Adrenal gland (tissue), 12 donors: ENCODE results near the gene RDH16. TPM values are rescaled to one million over a fixed set of nuclear protein-coding genes. Genes with fewer than 3 reads are reported as not detected.

Experiments
- DNase-seq, 7 donors: peaks; one replicate each; pipeline ENCODE4 v3.0.0-alpha.2; 2019 to 2020
- H3K27ac ChIP-seq, 5 donors: fragments of 200-600 bp; sonication (generic) in 4 of 5; 1 replicate in 3 of 5; 2 replicates in 2 of 5; pipeline versions ENCODE4 v1.5.1 to v1.8.0; 2016 to 2020; ENCODE audit warnings: mild to moderate bottlenecking in 1 of 5
- H3K27me3 ChIP-seq: fragments of 200-600 bp; 2 replicates; pipeline ENCODE4 v1.8.0; 2021
- H3K36me3 ChIP-seq, 2 donors: fragments of 200-600 bp; replicated peaks in 1 of 2; 1 replicate in 1 of 2; 2 replicates in 1 of 2; pipeline versions ENCODE4 v1.5.1 to v1.8.0; 2018 to 2022
- H3K4me1 ChIP-seq, 2 donors: fragments of 200-600 bp; replicated peaks in 1 of 2; 1 replicate in 1 of 2; 2 replicates in 1 of 2; pipeline versions ENCODE4 v1.5.1 to v1.8.0; 2018 to 2021
- H3K4me3 ChIP-seq, 4 donors: fragments of 200-600 bp; sonication (generic) in 3 of 4; one replicate each; pipeline ENCODE4 v1.5.1; 2016 to 2018
- H3K9me3 ChIP-seq, 3 donors: fragments of 200-600 bp; sonication (generic) in 1 of 3; replicated peaks in 1 of 3; 1 replicate in 2 of 3; 2 replicates in 1 of 3; pipeline versions ENCODE4 v1.5.1 to v1.8.0; 2016 to 2021
- CTCF ChIP-seq, 6 experiments: fragments of 450-650 bp in 4 of 6; fragments of 200-600 bp in 2 of 6; sonication (generic) in 1 of 6; IDR thresholded peaks; 1 replicate in 5 of 6; 2 replicates in 1 of 6; pipeline versions ENCODE4 v1.5.1 to v1.8.0; 2016 to 2021; ENCODE audit warnings: antibody characterized with exemption in 6 of 6, mild to moderate bottlenecking in 2 of 6, moderate library complexity in 1 of 6
- POLR2A ChIP-seq, 2 donors: fragments of 450-650 bp; IDR thresholded peaks; one replicate each; pipeline ENCODE4 v1.6.1; 2017; ENCODE audit warnings: antibody characterized with exemption in 2 of 2, mild to moderate bottlenecking in 2 of 2, moderate library complexity in 1 of 2
- WGBS, 4 donors: extraction: QIAGEN DNeasy Blood & Tissue Kit in 2 of 4; methylation state at CpG; one replicate each; pipeline versions ENCODE4 v1.1.5 to v1.1.7; 2013 to 2017; 5-methylcytosine and 5-hydroxymethylcytosine counted together
- intact Hi-C, 2 donors: fragments of 100-400 bp; cut with DNase I; formaldehyde crosslinking; loops; one replicate each; pipeline versions ENCODE4 v1.14.1 to v1.15.0; 2022 to 2023
- polyA plus RNA-seq, 3 donors: library from polyadenylated mRNA; stranded (reverse); fragments of 200-250 nt in 2 of 3; fragments of 350-450 nt in 1 of 3; fragmentation: Illumina TruSeq in 1 of 3; extraction: RNeasy Lipid Tissue Mini Kit (QIAGEN cat#74804) in 1 of 3; gene quantifications; one replicate each; pipeline ENCODE4 v1.2.3, GENCODE V29; 2013 to 2014
- total RNA-seq, 9 donors: library from RNA; depleted of rRNA in 4 of 9; stranded (reverse); fragments of >200 nt in 4 of 9; fragments of 120-200 nt in 1 of 9; fragmentation: NEBNext Ultra II Directional in 1 of 9; extraction: Animal tissue kit (Norgen Biotek cat#: 25700) in 1 of 9; gene quantifications; one replicate each; pipeline versions ENCODE4 v1.1.0 to v1.2.4, GENCODE V29; 2013 to 2023
- donor health status: healthy with polysubstance abuse.
- donor health status: Bipolar disorder and iron deficiency.
- donor health status: DM: yes; HTN: yes; CAD: no.
- donor health status: DM: no; HTN: no; CAD: no.
- donor health status: DM: no; HTN: no; CAD: no.
- donor health status: DM: yes; HTN: yes; CAD: no.

RDH16 gene
- total and polyA plus RNA-seq, 12 donors = 0.05 to 1.1 (median 0.55) TPM; not detected in 1

DNA sequence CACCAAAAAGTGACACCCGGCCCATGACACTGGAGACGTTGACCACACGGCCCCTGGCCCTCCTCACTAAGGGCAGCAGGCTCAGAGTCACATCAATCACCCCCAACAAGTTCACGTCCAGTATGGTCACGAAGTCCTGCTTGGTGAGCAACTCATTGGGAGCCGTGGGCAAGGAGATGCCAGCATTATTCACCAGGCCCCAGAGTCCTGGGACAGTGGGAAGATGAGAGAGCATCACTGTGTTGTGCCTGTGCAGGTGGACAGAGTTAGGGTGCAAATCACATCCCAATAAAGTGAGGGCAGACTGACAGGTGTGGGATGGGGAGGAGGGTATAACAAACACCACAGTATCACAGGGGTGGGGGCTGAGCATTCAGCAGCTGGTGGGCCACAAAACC, 2.5 kb downstream of the RDH16 start:
- no peaks in the 10 kb centered on the region for H3K36me3 ChIP-seq
- H3K27me3 ChIP-seq = no peaks in the 10 kb centered on the region
- H3K4me1 ChIP-seq = no peaks in the 10 kb centered on the region
- 76 to 89% (median 82%) methylated on average over 3 to 6 of the region's 6 CpGs for WGBS, 4 donors
- DNase-seq = no peak
- no peak for TF ChIP-seq CTCF (IDR thresholded peaks at IDR 0.05)
- no peak for TF ChIP-seq POLR2A (IDR thresholded peaks at IDR 0.05)
- H3K9me3 ChIP-seq = no peaks in the 10 kb centered on the region
- H3K4me3 ChIP-seq = no peak overlapping the region
- intact Hi-C loops = no loop called here
- no peak overlapping the region for H3K27ac ChIP-seq

DNA sequence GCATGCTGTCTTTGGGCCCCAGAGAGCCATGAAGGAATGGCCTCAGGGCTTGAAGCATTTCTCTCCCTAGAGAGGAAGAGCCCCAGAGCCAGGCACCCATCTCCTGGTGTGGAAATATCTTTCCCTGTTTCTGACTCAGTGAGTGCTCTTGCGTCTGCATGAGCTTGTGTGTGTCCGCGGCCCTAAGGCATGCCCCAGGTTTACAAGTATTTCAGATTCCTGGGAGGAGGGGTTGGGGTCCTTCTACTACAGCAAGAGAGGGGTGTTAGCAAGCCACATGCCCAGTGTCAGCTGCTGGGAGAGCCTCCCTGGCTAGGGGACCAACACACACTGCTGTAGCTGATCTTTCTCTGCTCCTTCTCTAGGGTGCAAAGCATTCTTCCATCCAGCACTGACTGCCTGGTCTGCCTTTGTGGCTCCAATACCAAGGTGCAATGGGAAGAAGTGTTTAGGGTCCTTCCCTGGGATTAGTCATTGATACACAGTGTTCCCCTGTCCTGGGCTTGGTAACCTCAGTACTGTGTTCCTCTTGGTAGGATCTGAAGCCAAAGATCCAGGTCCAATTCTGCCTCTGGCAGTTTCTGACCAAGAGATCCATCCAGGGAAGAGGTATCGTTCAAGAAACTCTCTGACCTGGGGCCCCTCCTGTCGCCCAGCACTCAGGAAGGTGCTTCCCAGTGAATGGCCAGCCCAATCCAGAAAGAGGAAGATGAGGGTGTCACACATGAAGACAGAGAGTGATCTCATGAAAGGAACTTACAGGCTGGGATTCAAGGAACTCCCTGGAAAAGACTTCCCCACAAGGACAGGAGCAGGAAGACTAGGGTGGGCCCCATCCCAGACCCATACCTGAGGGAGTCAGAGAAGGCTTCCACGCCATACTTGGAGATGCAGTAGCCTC, 3.1 kb downstream of the RDH16 start:
- Histone ChIP-seq H3K9me3 (no peaks in the 10 kb centered on the region), H3K4me1 (no peaks in the 10 kb centered on the region), H3K4me3 (no peak overlapping the region), H3K36me3 (no peaks in the 10 kb centered on the region), H3K27ac (no peak overlapping the region), H3K27me3 (no peaks in the 10 kb centered on the region)
- no peak for TF ChIP-seq CTCF (IDR thresholded peaks at IDR 0.05)
- no peak for TF ChIP-seq POLR2A (IDR thresholded peaks at IDR 0.05)
- WGBS, 4 donors = 90 to 100% (median 96%) methylated on average over 5 to 6 of the region's 6 CpGs
- intact Hi-C loops = no loop called here
- DNase-seq = no peak

GRCh38 chr12:56953314-56953713, 4.1 kb downstream of the RDH16 start:
- 16 to 38% (median 25%) methylated on average over 1 of the region's 1 CpG for WGBS, 4 donors
- no peak for DNase-seq
- no peak for TF ChIP-seq CTCF (IDR thresholded peaks at IDR 0.05)
- no peak for TF ChIP-seq POLR2A (IDR thresholded peaks at IDR 0.05)
- Histone ChIP-seq H3K4me3 (no peak overlapping the region), H3K9me3 (no peaks in the 10 kb centered on the region), H3K4me1 (no peaks in the 10 kb centered on the region), H3K36me3 (no peaks in the 10 kb centered on the region), H3K27me3 (no peaks in the 10 kb centered on the region), H3K27ac (no peak overlapping the region)
- intact Hi-C loops = no loop called here

GRCh38 chr12:56951582-56952339, 5.6 kb downstream of the RDH16 start:
- H3K36me3 ChIP-seq = no peaks in the 10 kb centered on the region
- no peaks in the 10 kb centered on the region for H3K27me3 ChIP-seq
- no peak for DNase-seq
- H3K27ac ChIP-seq = no peak overlapping the region
- WGBS, 4 donors = 84 to 89% (median 86%) methylated on average over 10 to 11 of the region's 11 CpGs
- H3K9me3 ChIP-seq = no peaks in the 10 kb centered on the region
- no peaks in the 10 kb centered on the region for H3K4me1 ChIP-seq
- intact Hi-C loops = no loop called here
- H3K4me3 ChIP-seq = no peak overlapping the region
- TF ChIP-seq POLR2A (IDR thresholded peaks at IDR 0.05) = no peak
- TF ChIP-seq CTCF (IDR thresholded peaks at IDR 0.05) = no peak
